GM11168 (cell line): Measurements from ENCODE around the gene TOE1.

Experiments
- in situ Hi-C: fragments of 300-500 bp; cut with MboI; formaldehyde crosslinking; loops from one replicate; pipeline ENCODE4 v1.12.0; 2022; ENCODE audit warnings: low sequenced_read_pairs; ENCODE audit not compliant: unreplicated experiment

Gene TOE1

GRCh38 chr1:45339789-45340558, at the start of gene TOE1, which contains the start of gene MUTYH:
Gene TOE1 (plus strand): TSS chr1:45340170. CDS start chr1:45340253, 83 bp downstream.
Gene MUTYH (minus strand): TSS chr1:45340440. CDS start chr1:45334505, 5,935 bp downstream.
- in situ Hi-C loops: no loop called here

GRCh38 chr1:45291002-45291401, 49.0 kb upstream of the TOE1 start:
- in situ Hi-C loops: loop anchor here (25.0 kb wide), 1 partner anchor 454 kb away; the partner anchor contains the start of gene PTCH2

GRCh38 chr1:45291716-45292115, 48.3 kb upstream of the TOE1 start:
- in situ Hi-C loops: loop anchor here (25.0 kb wide), 1 partner anchor 454 kb away; the partner anchor contains the start of gene PTCH2

- in situ Hi-C loops: loop anchor here (25.0 kb wide), 1 partner anchor 461 kb away; the partner anchor contains the start of gene PTCH2
Measured at GRCh38 chr1:45297666-45298356, 42.2 kb upstream of the TOE1 start.

GRCh38 chr1:45299296-45299695, 40.7 kb upstream of the TOE1 start:
- in situ Hi-C loops: loop anchor here (25.0 kb wide), 1 partner anchor 462 kb away; the partner anchor contains the start of gene PTCH2

- in situ Hi-C loops: loop anchor here (5.0 to 25.0 kb wide), 2 partner anchors 283 to 463 kb away; partner anchors contain the start of gene PTCH2
Measured at GRCh38 chr1:45299981-45300668, 39.8 kb upstream of the TOE1 start.

- in situ Hi-C loops: loop anchor here (5.0 kb wide), 1 partner anchor 283 kb away; no protein-coding TSS in a partner anchor
Measured at GRCh38 chr1:45300669-45300997, 39.3 kb upstream of the TOE1 start.

- in situ Hi-C loops: loop anchor here (5.0 kb wide), 1 partner anchor 285 kb away; no protein-coding TSS in a partner anchor
Measured at GRCh38 chr1:45302505-45303150, 37.3 kb upstream of the TOE1 start.

- in situ Hi-C loops: loop anchor here (5.0 kb wide), 1 partner anchor 286 kb away; no protein-coding TSS in a partner anchor
Measured at GRCh38 chr1:45303520-45304310, 36.3 kb upstream of the TOE1 start.

- in situ Hi-C loops: loop anchor here (5.0 kb wide), 1 partner anchor 287 kb away; no protein-coding TSS in a partner anchor
Measured at GRCh38 chr1:45304311-45305081, 35.5 kb upstream of the TOE1 start.

GRCh38 chr1:45305231-45305630, 34.7 kb upstream of the TOE1 start:
- in situ Hi-C loops: no loop called here

- in situ Hi-C loops: no loop called here
Measured at GRCh38 chr1:45306319-45306718, 33.7 kb upstream of the TOE1 start.

GRCh38 chr1:45306905-45307304, 33.1 kb upstream of the TOE1 start:
- in situ Hi-C loops: no loop called here

- in situ Hi-C loops: no loop called here
Measured at GRCh38 chr1:45314266-45314665, 25.7 kb upstream of the TOE1 start.

- in situ Hi-C loops: no loop called here
Measured at GRCh38 chr1:45317166-45317565, 22.8 kb upstream of the TOE1 start.

GRCh38 chr1:45319761-45320160, 20.2 kb upstream of the TOE1 start:
- in situ Hi-C loops: no loop called here

GRCh38 chr1:45321444-45321843, 18.5 kb upstream of the TOE1 start:
- in situ Hi-C loops: no loop called here

GRCh38 chr1:45322486-45323040, 17.4 kb upstream of the TOE1 start:
- in situ Hi-C loops: no loop called here
